ENCODE results near the gene ARSI.

Gene ARSI

GRCh38 chr5:150325426-150325825, 22.7 kb upstream of the ARSI start:
- no peak for DNase-seq

GRCh38 chr5:150323819-150324218, 21.1 kb upstream of the ARSI start:
- DNase-seq: no peak

- DNase-seq: no peak
Measured at GRCh38 chr5:150323092-150323491, 20.4 kb upstream of the ARSI start.

GRCh38 chr5:150322202-150322601, 19.5 kb upstream of the ARSI start:
- DNase-seq: no peak

GRCh38 chr5:150321784-150322183, 19.1 kb upstream of the ARSI start:
- no peak for DNase-seq

- DNase-seq: no peak
Measured at GRCh38 chr5:150321211-150321610, 18.5 kb upstream of the ARSI start.

- no peak for DNase-seq
Measured at GRCh38 chr5:150320044-150320613, 17.4 kb upstream of the ARSI start.

GRCh38 chr5:150319484-150319790, 16.7 kb upstream of the ARSI start:
- DNase-seq: no peak

GRCh38 chr5:150318613-150319483, 16.1 kb upstream of the ARSI start:
- no peak for DNase-seq

- no peak for DNase-seq
Measured at GRCh38 chr5:150317048-150318003, 14.6 kb upstream of the ARSI start.

GRCh38 chr5:150316320-150316719, 13.6 kb upstream of the ARSI start:
- DNase-seq: no peak

- DNase-seq: no peak
Measured at GRCh38 chr5:150315245-150315644, 12.5 kb upstream of the ARSI start.

- DNase-seq: no peak
Measured at GRCh38 chr5:150313921-150314716, 11.4 kb upstream of the ARSI start.

- no peak for DNase-seq
Measured at GRCh38 chr5:150313501-150313900, 10.8 kb upstream of the ARSI start.

GRCh38 chr5:150312518-150312917, 9.8 kb upstream of the ARSI start:
- no peak for DNase-seq

- DNase-seq: no peak
Measured at GRCh38 chr5:150311015-150311692, 8.4 kb upstream of the ARSI start.

- DNase-seq: no peak
Measured at GRCh38 chr5:150310246-150310645, 7.5 kb upstream of the ARSI start.

GRCh38 chr5:150309886-150310239, 7.2 kb upstream of the ARSI start:
- DNase-seq: no peak

GRCh38 chr5:150309101-150309885, 6.6 kb upstream of the ARSI start:
- DNase-seq: no peak

- DNase-seq: no peak
Measured at GRCh38 chr5:150307617-150308426, 5.1 kb upstream of the ARSI start.

- DNase-seq: no peak
Measured at GRCh38 chr5:150306775-150307174, 4.1 kb upstream of the ARSI start.

Measured in NCI-H2081 treated with DMSO at 0.1 percent for 48 hours (cell line).